Amniotic stem cell (primary cell): ENCODE data around the gene COL9A1.
"Not testable (repeated sequence)": the region's sequence is repeated elsewhere in the genome, so short reads cannot be mapped to it uniquely, and the experiment has no call there.

ENCODE experiments used
- DNase-seq: peaks from one replicate; lab custom pipeline; 2025; lab: John Stamatoyannopoulos, UW

The COL9A1 gene

GRCh38 chr6:70303034-70303525, at the start of gene COL9A1:
Gene COL9A1, minus strand, starts transcription at chr6:70303084. Its CDS starts 160 bp downstream, at chr6:70302924.
- no peak for DNase-seq

- DNase-seq = no peak
Observed at GRCh38 chr6:70351461-70351860, 48.6 kb upstream of the COL9A1 start.

GRCh38 chr6:70345619-70346018, 42.7 kb upstream of the COL9A1 start:
- DNase-seq = no peak

- no peak for DNase-seq
Observed at GRCh38 chr6:70343313-70343712, 40.4 kb upstream of the COL9A1 start.

GRCh38 chr6:70339810-70340209, 36.9 kb upstream of the COL9A1 start:
- not testable (repeated sequence) for DNase-seq

- DNase-seq = no peak
Observed at GRCh38 chr6:70338775-70339174, 35.9 kb upstream of the COL9A1 start.

GRCh38 chr6:70337743-70338105, 34.8 kb upstream of the COL9A1 start:
- DNase-seq = no peak

GRCh38 chr6:70336996-70337742, 34.3 kb upstream of the COL9A1 start:
- DNase-seq = no peak

GRCh38 chr6:70327036-70327435, 24.2 kb upstream of the COL9A1 start:
- DNase-seq = no peak

GRCh38 chr6:70325009-70325408, 22.1 kb upstream of the COL9A1 start:
- DNase-seq = no peak

- DNase-seq = not testable (repeated sequence)
Observed at GRCh38 chr6:70317799-70318198, 14.9 kb upstream of the COL9A1 start.

GRCh38 chr6:70315079-70315751, 12.3 kb upstream of the COL9A1 start:
- no peak for DNase-seq

- no peak for DNase-seq
Observed at GRCh38 chr6:70314296-70314695, 11.4 kb upstream of the COL9A1 start.

GRCh38 chr6:70312165-70312745, 9.4 kb upstream of the COL9A1 start:
- no peak for DNase-seq

GRCh38 chr6:70310063-70310694, 7.3 kb upstream of the COL9A1 start:
- peak; percentile 17 for DNase-seq

- no peak for DNase-seq
Observed at GRCh38 chr6:70309243-70309642, 6.4 kb upstream of the COL9A1 start.

GRCh38 chr6:70308142-70308541, 5.3 kb upstream of the COL9A1 start:
- DNase-seq = not testable (repeated sequence)

- no peak for DNase-seq
Observed at GRCh38 chr6:70307008-70307407, 4.1 kb upstream of the COL9A1 start.

GRCh38 chr6:70304616-70305015, 1.7 kb upstream of the COL9A1 start:
- DNase-seq = no peak

- no peak for DNase-seq
Observed at GRCh38 chr6:70299456-70299855, 3.4 kb downstream of the COL9A1 start.

- no peak for DNase-seq
Observed at GRCh38 chr6:70298068-70298467, 4.8 kb downstream of the COL9A1 start.

GRCh38 chr6:70292193-70292592, 10.7 kb downstream of the COL9A1 start:
- DNase-seq = no peak

- no peak for DNase-seq
Observed at GRCh38 chr6:70289299-70289698, 13.6 kb downstream of the COL9A1 start.
